RWPE2 (cell line): Measurements from ENCODE around the gene NKX1-1.

Experiments used
- ATAC-seq: fragments of 200-7000 bp; cut with Tn5 transposase; 3 replicates; pipeline ENCODE4 v1.9.1; 2021; ENCODE audit warnings: low read depth
- DNase-seq: peaks from one replicate; pipeline ENCODE4 v3.0.0-alpha.2; 2020; ENCODE audit warnings: low spot score
- H3K27ac ChIP-seq: fragments of 450-650 bp; 2 replicates; pipeline ENCODE4 v1.5.1; 2017; ENCODE audit warnings: mild to moderate bottlenecking; ENCODE audit not compliant: poor library complexity, severe bottlenecking
- H3K27me3 ChIP-seq: fragments of 250-450 bp; sonication (Bioruptor Pico); 2 replicates; pipeline ENCODE4 v1.5.1; 2021; ENCODE audit warnings: mild to moderate bottlenecking, moderate library complexity; ENCODE audit not compliant: insufficient read depth, poor library complexity, severe bottlenecking
- H3K36me3 ChIP-seq: fragments of 250-450 bp; sonication (Bioruptor Pico); 2 replicates; pipeline ENCODE4 v1.5.1; 2020; ENCODE audit warnings: low read depth, mild to moderate bottlenecking, moderate library complexity
- H3K4me1 ChIP-seq: fragments of 250-450 bp; sonication (Bioruptor Pico); 2 replicates; pipeline ENCODE4 v1.5.1; 2021; ENCODE audit warnings: mild to moderate bottlenecking, moderate library complexity; ENCODE audit not compliant: insufficient read depth, poor library complexity, severe bottlenecking
- H3K4me3 ChIP-seq: fragments of 250-450 bp; sonication (Bioruptor Pico); 2 replicates; pipeline ENCODE4 v1.5.1; 2021; ENCODE audit warnings: mild to moderate bottlenecking, moderate library complexity; ENCODE audit not compliant: severe bottlenecking
- H3K9me3 ChIP-seq: fragments of 250-450 bp; sonication (Bioruptor Pico); 2 replicates; pipeline ENCODE4 v1.5.1; 2021; ENCODE audit warnings: mild to moderate bottlenecking, moderate library complexity; ENCODE audit not compliant: severe bottlenecking
- TF ChIP-seq, protein P1 (sequence below): fragments of 450-650 bp; IDR thresholded peaks from one replicate; pipeline ENCODE4 v1.5.1; 2017; ENCODE audit warnings: mild to moderate bottlenecking, moderate library complexity; ENCODE audit not compliant: poor library complexity, severe bottlenecking

Gene NKX1-1

DNA sequence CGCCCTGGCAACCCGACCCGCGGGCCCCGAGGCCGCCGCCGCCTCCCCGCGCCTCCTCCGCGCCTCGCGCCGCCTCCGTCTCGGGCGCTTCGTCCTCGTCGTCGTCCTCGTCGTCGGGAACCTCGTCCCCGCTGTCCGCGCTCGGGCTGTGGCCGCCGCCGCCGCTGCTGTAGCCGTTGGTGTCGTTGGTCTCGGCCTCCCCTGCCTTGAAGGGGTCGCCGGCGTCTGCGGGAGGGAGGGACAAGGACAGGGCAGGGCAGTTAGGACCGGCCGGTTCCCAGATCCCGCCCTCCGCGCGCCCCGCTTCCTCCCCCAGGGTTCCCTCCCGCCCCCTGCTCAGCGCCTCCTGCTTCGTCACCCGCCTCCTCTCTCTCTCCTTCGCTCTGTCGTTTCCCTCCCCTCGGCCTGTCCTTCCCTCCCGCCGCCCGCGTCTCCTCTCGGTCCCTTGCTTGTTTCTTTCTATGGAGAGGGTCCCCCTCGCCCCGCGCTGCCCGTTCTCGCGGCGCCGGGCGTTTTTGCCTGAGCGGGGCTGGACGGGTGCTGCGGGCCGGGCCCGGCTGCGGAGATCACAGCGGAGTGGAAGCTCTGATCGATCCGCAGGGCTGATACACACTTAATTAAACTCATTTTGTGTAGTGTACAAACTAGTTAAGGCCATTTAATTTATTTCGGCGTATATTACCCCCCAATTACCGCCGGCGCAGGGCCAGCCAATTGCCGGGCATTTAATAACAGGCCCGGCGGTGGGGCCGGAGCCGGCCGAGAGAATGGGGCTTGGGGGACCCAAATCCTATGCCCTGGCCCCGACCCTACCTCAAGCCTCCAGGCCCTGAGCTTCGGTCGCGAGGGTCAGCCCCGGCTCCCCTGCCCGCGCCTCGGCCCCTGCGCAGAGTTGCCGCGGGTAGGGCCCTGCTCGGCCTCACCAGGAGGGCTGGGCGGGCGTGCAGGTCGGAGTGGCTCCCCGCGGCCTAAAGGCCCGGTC lies 2.4 kb downstream of the NKX1-1 start:
- Histone ChIP-seq H3K27ac (no peak overlapping the region), H3K4me1 (no peaks in the 10 kb centered on the region), H3K27me3 (peaks cover 83% of the 10 kb centered on the region), H3K9me3 (no peaks in the 10 kb centered on the region), H3K36me3 (no peaks in the 10 kb centered on the region), H3K4me3 (no peak overlapping the region)
- ATAC-seq, result no peak
- peak; percentile 47 for DNase-seq
- TF ChIP-seq, protein P1, sequence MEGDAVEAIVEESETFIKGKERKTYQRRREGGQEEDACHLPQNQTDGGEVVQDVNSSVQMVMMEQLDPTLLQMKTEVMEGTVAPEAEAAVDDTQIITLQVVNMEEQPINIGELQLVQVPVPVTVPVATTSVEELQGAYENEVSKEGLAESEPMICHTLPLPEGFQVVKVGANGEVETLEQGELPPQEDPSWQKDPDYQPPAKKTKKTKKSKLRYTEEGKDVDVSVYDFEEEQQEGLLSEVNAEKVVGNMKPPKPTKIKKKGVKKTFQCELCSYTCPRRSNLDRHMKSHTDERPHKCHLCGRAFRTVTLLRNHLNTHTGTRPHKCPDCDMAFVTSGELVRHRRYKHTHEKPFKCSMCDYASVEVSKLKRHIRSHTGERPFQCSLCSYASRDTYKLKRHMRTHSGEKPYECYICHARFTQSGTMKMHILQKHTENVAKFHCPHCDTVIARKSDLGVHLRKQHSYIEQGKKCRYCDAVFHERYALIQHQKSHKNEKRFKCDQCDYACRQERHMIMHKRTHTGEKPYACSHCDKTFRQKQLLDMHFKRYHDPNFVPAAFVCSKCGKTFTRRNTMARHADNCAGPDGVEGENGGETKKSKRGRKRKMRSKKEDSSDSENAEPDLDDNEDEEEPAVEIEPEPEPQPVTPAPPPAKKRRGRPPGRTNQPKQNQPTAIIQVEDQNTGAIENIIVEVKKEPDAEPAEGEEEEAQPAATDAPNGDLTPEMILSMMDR, result no peak

DNA sequence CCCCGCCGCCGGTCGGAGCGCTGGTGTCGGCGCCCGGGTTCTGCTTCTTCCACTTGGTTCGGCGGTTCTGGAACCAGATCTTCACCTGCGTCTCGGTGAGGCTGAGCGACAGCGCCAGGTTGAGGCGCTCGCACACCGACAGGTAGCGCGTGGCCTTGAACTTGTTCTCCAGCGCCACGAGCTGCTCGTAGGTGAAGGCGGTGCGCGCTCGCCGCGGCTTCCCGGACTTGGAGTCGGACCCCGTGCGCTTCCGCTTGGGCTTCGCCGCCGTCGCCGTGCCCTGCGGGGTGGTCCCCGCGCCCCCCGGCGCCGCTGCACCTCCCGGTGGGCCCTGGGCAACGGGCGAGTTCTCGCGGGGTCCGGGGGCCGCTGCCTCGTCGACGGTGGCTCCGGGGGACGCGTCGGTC lies 3.1 kb downstream of the NKX1-1 start:
- H3K27me3 ChIP-seq, result peaks cover 76% of the 10 kb centered on the region
- TF ChIP-seq, protein P1, result no peak
- no peak overlapping the region for H3K27ac ChIP-seq
- H3K36me3 ChIP-seq, result no peaks in the 10 kb centered on the region
- no peak overlapping the region for H3K4me3 ChIP-seq
- H3K9me3 ChIP-seq, result peaks cover 2% of the 10 kb centered on the region
- ATAC-seq (no peak), DNase-seq (peak; percentile 54)
- H3K4me1 ChIP-seq, result no peaks in the 10 kb centered on the region

DNA sequence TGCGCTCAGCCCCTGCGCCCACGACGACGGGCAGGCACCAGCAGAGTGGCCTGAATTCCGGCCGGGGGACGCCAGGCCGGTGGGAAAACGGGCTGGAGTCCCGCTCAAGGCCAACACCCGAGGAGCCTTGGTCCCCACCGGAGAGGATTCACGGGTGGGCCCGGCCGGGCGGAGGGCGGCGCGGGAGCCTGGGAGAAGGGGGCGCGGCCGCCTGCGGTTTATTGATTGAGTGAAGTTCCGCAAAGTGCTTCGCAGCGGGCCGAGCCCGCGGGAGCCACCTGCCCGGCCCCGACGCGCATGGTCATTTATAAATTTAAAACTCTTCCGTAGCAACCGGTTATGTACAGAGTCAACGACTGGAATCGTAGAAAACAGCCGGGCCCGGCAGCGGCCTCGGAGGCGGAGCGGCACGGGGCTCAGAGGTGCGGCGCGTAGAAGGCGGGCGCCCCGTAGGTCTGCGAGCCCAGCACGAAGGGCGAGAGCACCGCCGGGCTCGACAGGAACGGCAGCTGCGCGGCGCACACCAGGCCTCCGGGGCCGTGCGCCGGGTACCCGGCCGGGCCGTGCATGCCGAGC lies 3.6 kb downstream of the NKX1-1 start:
- peak; percentile 44 for DNase-seq
- no peak for ATAC-seq
- peaks cover 72% of the 10 kb centered on the region for H3K27me3 ChIP-seq
- H3K9me3 ChIP-seq, result peaks cover 2% of the 10 kb centered on the region
- H3K36me3 ChIP-seq, result no peaks in the 10 kb centered on the region
- H3K27ac ChIP-seq, result no peak overlapping the region
- TF ChIP-seq, protein P1, result no peak
- H3K4me3 ChIP-seq, result no peak overlapping the region
- no peaks in the 10 kb centered on the region for H3K4me1 ChIP-seq

DNA sequence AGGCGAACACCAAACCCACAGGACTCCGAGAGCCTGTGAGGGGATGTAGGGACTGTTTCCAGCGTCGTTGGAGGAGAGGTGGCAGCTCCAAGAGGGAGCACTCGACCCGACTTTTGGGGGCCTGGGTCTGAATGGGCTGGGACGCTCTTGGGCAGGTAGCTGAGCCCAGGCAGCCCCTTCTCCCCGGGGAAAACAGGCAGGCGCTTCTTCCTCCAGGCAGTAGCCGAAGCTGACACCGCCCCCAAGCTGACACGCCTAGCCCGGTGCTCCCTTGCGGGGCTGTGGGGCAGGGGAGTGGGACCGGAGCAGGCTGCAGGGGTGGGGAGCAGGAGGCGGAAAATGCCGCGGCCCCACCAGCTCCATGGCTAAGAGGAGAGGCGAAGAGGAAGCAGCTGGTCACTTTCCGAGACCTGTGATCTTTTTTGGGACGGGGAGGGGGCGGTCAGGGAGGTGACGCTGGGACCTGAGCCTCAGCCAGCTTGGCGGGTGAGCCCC lies 4.2 kb downstream of the NKX1-1 start:
- Histone ChIP-seq H3K4me3 (no peak overlapping the region), H3K9me3 (peaks cover 3% of the 10 kb centered on the region), H3K36me3 (no peaks in the 10 kb centered on the region), H3K4me1 (no peaks in the 10 kb centered on the region), H3K27ac (no peak overlapping the region), H3K27me3 (peaks cover 67% of the 10 kb centered on the region)
- DNase-seq, result peak; percentile 62
- TF ChIP-seq, protein P1, result no peak
- ATAC-seq, result no peak
